C4-2B (cell line): ENCODE measurements around the gene CCDC160.

Source experiments
- ZFX ChIP-seq: fragments of 450-650 bp; IDR thresholded peaks from 2 replicates; pipeline ENCODE4 v1.6.1; 2017
- TF ChIP-seq, protein P1 (sequence below): fragments of 450-650 bp; conservative IDR thresholded peaks from 2 replicates; pipeline ENCODE4 v1.5.1; 2017; ENCODE audit warnings: mild to moderate bottlenecking

- TF ChIP-seq, protein P1, sequence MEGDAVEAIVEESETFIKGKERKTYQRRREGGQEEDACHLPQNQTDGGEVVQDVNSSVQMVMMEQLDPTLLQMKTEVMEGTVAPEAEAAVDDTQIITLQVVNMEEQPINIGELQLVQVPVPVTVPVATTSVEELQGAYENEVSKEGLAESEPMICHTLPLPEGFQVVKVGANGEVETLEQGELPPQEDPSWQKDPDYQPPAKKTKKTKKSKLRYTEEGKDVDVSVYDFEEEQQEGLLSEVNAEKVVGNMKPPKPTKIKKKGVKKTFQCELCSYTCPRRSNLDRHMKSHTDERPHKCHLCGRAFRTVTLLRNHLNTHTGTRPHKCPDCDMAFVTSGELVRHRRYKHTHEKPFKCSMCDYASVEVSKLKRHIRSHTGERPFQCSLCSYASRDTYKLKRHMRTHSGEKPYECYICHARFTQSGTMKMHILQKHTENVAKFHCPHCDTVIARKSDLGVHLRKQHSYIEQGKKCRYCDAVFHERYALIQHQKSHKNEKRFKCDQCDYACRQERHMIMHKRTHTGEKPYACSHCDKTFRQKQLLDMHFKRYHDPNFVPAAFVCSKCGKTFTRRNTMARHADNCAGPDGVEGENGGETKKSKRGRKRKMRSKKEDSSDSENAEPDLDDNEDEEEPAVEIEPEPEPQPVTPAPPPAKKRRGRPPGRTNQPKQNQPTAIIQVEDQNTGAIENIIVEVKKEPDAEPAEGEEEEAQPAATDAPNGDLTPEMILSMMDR = no peak; the same call in 1 of the 2 replicates
- no peak for TF ChIP-seq ZFX
Measured at GRCh38 chrX:134246282-134246681, 9.3 kb downstream of the CCDC160 start.
